Bronchial epithelial cell (primary cell): ENCODE measurements around the gene PDZD11. TPM values are rescaled to one million over a fixed set of nuclear protein-coding genes. Genes with fewer than 3 reads are reported as not detected.

Source experiments
- DNase-seq: peaks from one replicate; pipeline ENCODE4 v3.0.0-alpha.2; 2010; ENCODE audit warnings: low read depth
- FAIRE-seq: peaks from 2 replicates; lab custom pipeline; 2011; peaks lifted over from hg19 to GRCh38; lab: Jason Lieb, UNC
- H3K27me3 ChIP-seq: 2 replicates; pipeline ENCODE4 v1.5.1; 2011; ENCODE audit warnings: low read length; ENCODE audit not compliant: control insufficient read depth, insufficient read depth
- H3K36me3 ChIP-seq: 2 replicates; pipeline ENCODE4 v1.5.1; 2011; ENCODE audit warnings: low read length; ENCODE audit not compliant: control insufficient read depth, insufficient read depth
- H3K4me3 ChIP-seq: 2 replicates; pipeline ENCODE4 v1.5.1; 2011; ENCODE audit warnings: mild to moderate bottlenecking, low read depth, low read length, control low read depth
- CTCF ChIP-seq: IDR thresholded peaks from 2 replicates; pipeline ENCODE4 v1.5.1; 2011; ENCODE audit warnings: mild to moderate bottlenecking, moderate library complexity, low read length, control low read depth, inconsistent platforms; ENCODE audit not compliant: insufficient read depth, severe bottlenecking
- total RNA-seq: library from RNA; depleted of rRNA; stranded (reverse); fragments of >200 nt; gene quantifications from 2 replicates; pipeline ENCODE4 v1.2.1, GENCODE V29; 2014

The PDZD11 gene
- total RNA-seq, 1 donor from 2014 or later = 18.7 TPM

- H3K4me3 ChIP-seq = no peak overlapping the region
- H3K27me3 ChIP-seq = no peaks in the 10 kb centered on the region
- DNase-seq = peak; percentile 59
- FAIRE-seq = peak; percentile 13
- peak; percentile 82 for TF ChIP-seq CTCF
- no peaks in the 10 kb centered on the region for H3K36me3 ChIP-seq
Observed at GRCh38 chrX:70262952-70263567, 26.7 kb downstream of the PDZD11 start.

GRCh38 chrX:70260104-70260503 lies 29.6 kb downstream of the PDZD11 start, which contains the start of gene P2RY4:
Gene P2RY4, minus strand, starts transcription at chrX:70260204. Its CDS starts 580 bp downstream, at chrX:70259624.
- no peak for TF ChIP-seq CTCF
- DNase-seq (no peak), FAIRE-seq (no peak)
- Histone ChIP-seq H3K36me3 (no peaks in the 10 kb centered on the region), H3K4me3 (no peak within 1 kb of the TSS), H3K27me3 (no peaks in the 10 kb centered on the region)

GRCh38 chrX:70257423-70258288 lies 32.1 kb downstream of the PDZD11 start:
- no peak overlapping the region for H3K4me3 ChIP-seq
- H3K27me3 ChIP-seq = no peaks in the 10 kb centered on the region
- no peak for DNase-seq
- no peaks in the 10 kb centered on the region for H3K36me3 ChIP-seq
- TF ChIP-seq CTCF = no peak
- FAIRE-seq = peak; percentile 58

- DNase-seq (no peak), FAIRE-seq (no peak)
- Histone ChIP-seq H3K4me3 (no peak overlapping the region), H3K36me3 (no peaks in the 10 kb centered on the region), H3K27me3 (no peaks in the 10 kb centered on the region)
- no peak for TF ChIP-seq CTCF
Observed at GRCh38 chrX:70255452-70255851, 34.3 kb downstream of the PDZD11 start.

- FAIRE-seq = no peak
- no peak overlapping the region for H3K4me3 ChIP-seq
- no peaks in the 10 kb centered on the region for H3K27me3 ChIP-seq
- DNase-seq = peak; percentile 8
- H3K36me3 ChIP-seq = no peaks in the 10 kb centered on the region
- no peak for TF ChIP-seq CTCF
Observed at GRCh38 chrX:70254909-70255308, 34.8 kb downstream of the PDZD11 start.
